Renal cortical epithelial cell (primary cell): Measurements from ENCODE around the gene LGMN. TPM values are rescaled to one million over a fixed set of nuclear protein-coding genes. Genes with fewer than 3 reads are reported as not detected.

ENCODE experiments used
- total RNA-seq: library from RNA; depleted of rRNA; stranded (reverse); fragments of >200 nt; gene quantifications from 2 replicates; pipeline ENCODE4 v1.2.3, GENCODE V29; 2014

LGMN gene
- total RNA-seq, 1 donor from 2014 or later, result 88.1 TPM

Other genes with a start within 250 kb of the LGMN start
- gene RIN3, start 234.8 kb downstream of the LGMN start, total RNA-seq, result 2.1 and 8.5 TPM in 2 replicates
- 45.6 and 47.1 TPM in 2 replicates for gene GOLGA5, start 45.7 kb upstream of the LGMN start, total RNA-seq
- gene CHGA, start 174.5 kb upstream of the LGMN start, total RNA-seq, result not detected in 2 replicates